ENCODE data around the gene EDDM3A.
"Not testable (repeated sequence)": the region's sequence is repeated elsewhere in the genome, so short reads cannot be mapped to it uniquely, and the experiment has no call there.

The EDDM3A gene

DNA sequence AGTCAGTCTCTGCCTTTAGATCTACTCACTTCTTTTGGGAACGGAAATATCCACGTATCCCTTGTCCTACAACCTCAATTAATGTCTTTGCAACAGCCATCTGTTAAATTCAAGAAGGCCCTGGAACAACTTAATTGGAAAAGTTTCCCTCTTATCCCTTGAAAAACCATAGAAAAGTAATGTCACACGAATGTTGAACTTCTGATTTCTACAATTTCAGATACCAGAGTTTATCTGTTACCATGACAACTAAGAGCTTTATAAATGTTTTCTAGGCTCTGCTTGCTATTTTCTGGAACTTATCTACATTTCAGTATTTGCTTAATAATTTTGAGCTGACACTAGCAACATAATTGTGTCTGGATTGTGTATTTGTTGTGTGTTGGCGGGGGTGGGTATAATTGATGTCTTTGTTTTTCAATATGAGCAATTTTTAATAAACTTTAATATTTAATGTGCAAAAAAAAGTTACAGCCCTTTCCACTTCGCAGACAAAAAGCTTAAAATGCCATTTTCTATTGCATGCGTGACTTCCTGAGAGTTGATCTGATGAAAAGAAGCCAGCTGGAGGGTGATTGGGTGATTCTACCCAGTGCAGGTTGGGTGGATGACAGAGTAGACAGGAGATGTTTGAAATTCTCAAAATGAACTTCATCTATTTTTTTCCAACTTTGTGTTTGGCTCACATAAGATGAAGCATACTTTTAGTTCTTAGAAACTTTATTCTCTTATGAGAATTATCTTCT is 11.8 kb upstream of the EDDM3A start:
- no peak for DNase-seq

GRCh38 chr14:20734430-20734806 is 11.3 kb upstream of the EDDM3A start:
- DNase-seq, result no peak

- not testable (repeated sequence) for DNase-seq
Observed at GRCh38 chr14:20738292-20738691, 7.4 kb upstream of the EDDM3A start.

DNA sequence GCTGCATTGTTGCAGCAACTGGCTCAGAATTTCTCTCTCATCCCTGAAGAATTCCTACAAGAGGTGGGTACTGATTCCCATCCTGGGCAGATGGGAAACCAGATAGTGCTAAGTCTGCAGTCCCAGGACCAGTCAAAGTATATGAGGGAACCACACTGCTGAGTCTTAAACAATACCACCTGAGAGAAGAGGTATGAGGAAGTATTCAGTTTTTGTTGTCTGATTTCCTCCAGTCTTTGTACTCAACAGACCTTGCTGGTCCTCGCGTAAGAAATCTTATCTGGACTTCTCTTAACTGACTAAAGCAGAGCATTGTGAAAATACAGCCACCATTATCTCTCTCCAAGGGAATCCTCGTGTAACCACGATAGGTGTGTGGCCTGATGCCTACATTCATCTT is 3.6 kb upstream of the EDDM3A start:
- no peak for DNase-seq

DNA sequence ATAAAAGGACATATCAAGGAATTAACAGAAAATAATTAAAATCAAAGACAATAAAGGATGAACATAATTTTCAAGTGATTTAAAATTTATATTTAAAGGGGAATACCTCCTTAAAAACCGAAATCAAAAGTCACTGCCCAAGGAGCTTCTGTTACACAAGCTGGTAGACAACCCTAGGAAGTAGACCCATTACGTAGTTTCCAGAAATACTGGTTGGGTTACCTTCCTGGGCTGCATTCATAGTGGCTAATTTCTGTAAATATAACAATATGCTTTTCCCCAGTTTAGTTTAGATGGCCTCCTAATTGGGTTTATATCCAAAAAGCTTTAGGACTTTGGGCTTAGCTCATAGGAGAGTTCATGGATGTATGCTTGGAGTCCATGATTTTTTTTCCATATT is 2.1 kb upstream of the EDDM3A start:
- DNase-seq, result no peak

- no peak for DNase-seq
Observed at GRCh38 chr14:20746566-20746965, 879 bp downstream of the EDDM3A start.

- DNase-seq, result no peak
Observed at GRCh38 chr14:20748439-20748838, 2.8 kb downstream of the EDDM3A start.

DNA sequence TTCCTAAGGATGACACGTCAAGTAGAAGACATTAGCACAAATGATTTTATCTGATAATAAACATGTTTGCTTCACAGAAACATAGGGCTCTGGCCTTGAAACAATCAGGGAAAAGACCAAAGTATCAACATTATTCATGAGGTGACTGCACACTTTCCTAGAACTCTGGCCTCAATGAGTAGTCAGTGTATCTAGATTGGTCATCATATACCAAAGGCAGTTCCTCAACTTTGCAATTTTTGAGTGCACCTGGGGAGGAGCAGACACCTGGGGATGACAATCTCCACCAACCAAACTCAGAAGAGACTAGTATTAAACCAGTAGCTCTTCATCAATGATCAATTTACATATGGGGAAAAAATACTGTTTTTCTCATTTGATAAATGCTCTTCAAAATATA is 4.5 kb downstream of the EDDM3A start:
- DNase-seq, result no peak

GRCh38 chr14:20751963-20752562 is 6.4 kb downstream of the EDDM3A start:
- DNase-seq, result no peak

- DNase-seq, result no peak
Observed at GRCh38 chr14:20754308-20754707, 8.6 kb downstream of the EDDM3A start.

- DNase-seq, result no peak
Observed at GRCh38 chr14:20755037-20755436, 9.3 kb downstream of the EDDM3A start.

GRCh38 chr14:20757965-20758364 is 12.3 kb downstream of the EDDM3A start:
- DNase-seq, result peak; percentile 5

DNA sequence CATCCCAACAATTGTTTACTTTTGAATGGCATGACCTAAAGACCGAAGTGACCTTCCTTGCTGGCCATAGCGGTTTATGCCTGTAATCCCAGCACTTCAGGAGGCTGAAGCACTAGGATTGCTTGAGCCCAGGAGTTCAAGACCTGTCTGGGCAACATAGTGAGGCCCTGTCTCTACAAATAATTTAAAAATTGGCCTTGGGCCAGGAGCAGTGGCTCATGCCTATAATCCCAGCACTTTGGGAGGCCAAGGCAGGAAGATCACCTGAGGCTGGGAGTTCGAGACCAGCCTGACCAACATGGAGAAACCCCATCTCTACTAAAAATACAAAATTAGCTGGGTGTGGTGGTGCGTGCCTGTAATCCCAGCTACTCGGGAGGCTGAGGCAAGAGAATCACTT is 13.8 kb downstream of the EDDM3A start:
- DNase-seq, result not testable (repeated sequence)

- no peak for DNase-seq
Observed at GRCh38 chr14:20760950-20761349, 15.3 kb downstream of the EDDM3A start.

DNA sequence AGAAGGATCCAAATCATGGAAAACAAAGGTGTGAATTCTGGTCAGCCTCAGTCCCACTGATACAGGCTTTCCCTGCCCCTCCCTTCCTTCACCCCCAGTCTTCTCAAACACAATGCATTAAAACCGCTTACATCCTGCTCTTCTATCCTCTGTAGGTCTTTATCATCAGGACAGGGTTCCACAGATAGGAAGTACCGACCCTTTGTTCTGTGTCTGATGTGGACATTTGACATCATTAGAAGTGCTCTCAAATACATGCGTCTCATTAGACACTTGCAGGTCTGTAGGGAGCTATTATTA is 22.9 kb downstream of the EDDM3A start:
- no peak for DNase-seq

- no peak for DNase-seq
Observed at GRCh38 chr14:20769421-20769820, 23.7 kb downstream of the EDDM3A start.

DNA sequence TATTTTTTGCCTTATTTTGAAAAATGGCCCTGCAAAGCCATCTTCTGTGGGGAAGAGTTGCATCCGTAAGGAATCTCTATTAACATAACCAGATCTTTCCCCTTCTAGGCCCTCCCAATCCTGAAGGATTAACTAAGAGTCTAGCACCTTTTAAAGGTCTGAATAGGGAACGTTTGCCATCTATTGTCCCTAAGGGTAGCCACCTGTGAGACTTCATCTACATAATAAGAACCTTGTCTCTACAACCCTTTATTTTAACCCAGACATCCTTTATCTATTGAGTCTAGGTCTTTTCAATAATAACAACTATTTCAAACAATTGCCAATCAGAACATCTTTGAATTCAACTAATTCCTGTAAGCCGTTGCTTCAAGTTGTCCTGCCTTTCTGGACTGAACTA is 27.0 kb downstream of the EDDM3A start:
- no peak for DNase-seq

- DNase-seq, result no peak
Observed at GRCh38 chr14:20774258-20774824, 28.7 kb downstream of the EDDM3A start.

DNA sequence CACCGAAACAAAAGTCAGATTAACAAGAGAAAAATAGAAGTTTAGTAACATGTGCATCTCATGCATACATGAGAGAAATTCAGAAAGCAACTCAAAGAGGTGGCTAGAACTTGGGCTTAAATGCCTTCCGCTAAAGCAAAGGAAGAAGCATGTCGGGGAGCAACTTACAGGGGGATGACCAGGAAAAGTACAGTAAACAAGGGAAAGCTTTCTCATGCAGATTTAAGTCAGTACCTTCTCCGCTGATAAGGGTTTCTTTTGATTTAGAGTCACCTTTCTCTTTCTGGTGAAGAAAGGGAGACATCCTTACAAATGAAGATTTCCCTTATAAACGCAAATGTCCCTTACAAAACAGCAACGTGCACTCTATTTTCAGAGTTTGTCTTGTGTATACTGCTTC is 29.4 kb downstream of the EDDM3A start:
- DNase-seq, result no peak

DNA sequence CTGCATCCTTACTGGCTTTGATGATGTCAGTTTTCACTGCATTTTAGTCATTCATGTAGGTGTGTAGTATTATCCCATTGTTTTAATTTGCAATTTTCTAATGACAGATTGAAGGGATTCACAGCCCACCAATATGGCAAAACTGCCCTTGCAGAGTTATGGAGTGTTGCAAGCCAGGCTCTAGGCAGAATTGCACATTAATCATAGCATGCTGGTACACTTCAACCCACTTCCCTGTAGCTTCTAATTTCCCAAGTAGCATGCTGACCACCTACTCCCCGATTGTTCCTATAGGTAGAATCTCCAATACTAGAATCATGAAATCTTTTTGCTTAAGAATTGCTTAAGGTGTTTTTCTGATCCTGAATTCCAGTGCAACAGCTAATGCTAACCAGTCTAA is 30.2 kb downstream of the EDDM3A start:
- DNase-seq, result no peak

GRCh38 chr14:20781803-20782202 is 36.1 kb downstream of the EDDM3A start:
- DNase-seq, result no peak

GRCh38 chr14:20782280-20782890 is 36.7 kb downstream of the EDDM3A start:
- DNase-seq, result peak; percentile 7

GRCh38 chr14:20787025-20787424 is 41.3 kb downstream of the EDDM3A start:
- no peak for DNase-seq

DNA sequence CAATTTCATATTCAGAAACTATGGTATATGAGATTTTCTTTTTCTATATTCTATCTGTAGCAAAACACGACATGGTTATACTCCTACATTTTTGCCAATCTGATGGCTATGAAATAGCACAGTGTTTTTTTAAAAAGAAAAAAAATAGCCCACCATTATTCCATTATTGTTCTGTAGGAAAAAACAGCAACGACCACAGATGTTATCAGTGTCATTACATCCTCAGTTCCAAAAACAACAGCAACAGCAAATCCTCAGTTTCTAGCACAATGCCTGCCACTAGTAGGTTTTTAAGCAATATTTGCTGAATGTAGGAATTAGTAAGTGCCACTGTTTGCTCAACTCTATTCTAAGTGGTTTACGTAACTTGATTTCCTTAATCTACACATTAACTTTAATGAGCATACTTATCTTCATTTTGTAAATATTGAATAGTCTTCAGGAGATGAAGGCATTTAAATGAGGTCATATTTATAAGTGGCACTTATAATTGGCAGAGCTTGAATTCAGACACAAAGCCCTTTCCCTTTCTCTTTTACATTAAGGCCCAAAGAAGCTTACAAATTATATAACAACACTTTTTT is 43.6 kb downstream of the EDDM3A start:
- DNase-seq, result no peak

Measured in KG1 (cell line).